HPDE6-E6E7 (cell line): ENCODE measurements around the gene SEC16A.
"Not testable (repeated sequence)": the region's sequence is repeated elsewhere in the genome, so short reads cannot be mapped to it uniquely, and the experiment has no call there.

Experiments used
- DNase-seq: peaks from one replicate; pipeline ENCODE4 v3.0.0; 2011; ENCODE audit warnings: missing footprints; ENCODE audit errors: extremely low spot score

Gene SEC16A

DNA sequence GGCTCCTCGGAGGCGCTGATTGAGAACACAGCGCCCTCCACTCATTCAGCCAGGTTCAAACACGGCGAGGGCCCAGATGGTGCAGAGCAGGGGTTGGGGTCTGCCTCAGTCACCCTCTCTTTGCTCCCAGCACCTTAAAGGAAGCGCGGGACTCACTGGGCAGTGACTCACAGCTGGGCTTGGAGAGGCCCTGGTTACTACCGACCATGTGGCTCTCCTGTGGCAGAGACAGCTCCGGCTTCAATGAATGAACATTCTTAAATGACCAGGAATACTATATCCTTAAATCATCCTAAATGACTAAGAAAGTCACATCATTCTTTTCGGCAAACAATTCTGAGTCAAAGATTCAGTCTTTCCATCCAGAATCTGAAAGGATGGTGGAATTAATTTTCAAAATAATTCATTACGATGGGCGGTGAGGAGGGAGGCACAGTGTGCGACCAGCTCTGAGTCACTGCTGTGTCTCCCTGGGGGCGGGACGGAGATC, 41.6 kb downstream of the SEC16A start:
- DNase-seq: no peak

DNA sequence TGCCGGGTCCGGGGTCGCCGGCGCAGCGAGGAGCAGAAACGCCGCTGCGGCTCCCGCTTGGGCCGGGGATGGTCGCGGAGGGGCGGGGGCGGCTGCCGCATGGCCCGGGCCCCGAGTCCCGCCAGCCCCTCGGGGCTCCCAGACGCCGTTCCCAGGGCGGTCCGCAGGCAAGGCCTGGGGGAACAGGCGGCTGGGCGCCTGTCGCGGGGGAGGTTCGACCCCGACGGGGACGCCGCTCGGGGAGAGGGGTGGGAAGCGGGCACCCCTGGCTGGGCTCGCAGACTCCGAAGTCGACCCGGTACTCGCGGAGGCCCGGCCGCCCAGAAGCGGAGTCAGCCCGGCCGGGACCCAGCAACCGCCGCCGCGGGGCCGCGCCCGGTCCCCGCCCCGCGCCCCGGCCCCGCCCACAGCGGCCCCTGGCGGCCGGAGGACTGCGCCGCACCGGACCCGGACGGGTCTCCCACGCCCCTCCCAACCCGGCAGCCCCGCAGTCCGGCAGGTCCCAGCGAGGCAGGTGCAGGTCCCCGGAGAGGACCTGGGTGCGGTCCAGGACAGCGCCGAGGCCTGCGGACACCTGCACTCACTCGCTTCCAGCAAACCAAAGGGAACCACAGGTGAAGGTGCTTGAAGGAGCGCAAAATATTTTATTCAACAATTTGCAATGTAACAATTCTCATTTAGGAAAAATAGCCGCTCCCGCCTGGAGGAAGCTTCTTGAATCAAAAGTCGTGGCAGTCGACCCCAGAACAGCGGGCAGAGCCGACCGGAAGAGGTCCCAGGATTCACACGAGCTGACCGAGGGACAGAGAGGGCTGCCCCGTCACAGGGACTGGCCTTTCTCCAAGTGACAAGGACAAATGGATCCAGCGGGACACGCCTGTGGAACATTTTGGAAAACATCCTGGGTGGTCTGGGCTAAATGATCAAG, 43.1 kb downstream of the SEC16A start, which contains the start of gene INPP5E:
INPP5E (minus strand) TSS at position 365 of the 928 bp plus-strand sequence. CDS start 426 bp downstream, outside the sequence.
- DNase-seq: peak; percentile 85

DNA sequence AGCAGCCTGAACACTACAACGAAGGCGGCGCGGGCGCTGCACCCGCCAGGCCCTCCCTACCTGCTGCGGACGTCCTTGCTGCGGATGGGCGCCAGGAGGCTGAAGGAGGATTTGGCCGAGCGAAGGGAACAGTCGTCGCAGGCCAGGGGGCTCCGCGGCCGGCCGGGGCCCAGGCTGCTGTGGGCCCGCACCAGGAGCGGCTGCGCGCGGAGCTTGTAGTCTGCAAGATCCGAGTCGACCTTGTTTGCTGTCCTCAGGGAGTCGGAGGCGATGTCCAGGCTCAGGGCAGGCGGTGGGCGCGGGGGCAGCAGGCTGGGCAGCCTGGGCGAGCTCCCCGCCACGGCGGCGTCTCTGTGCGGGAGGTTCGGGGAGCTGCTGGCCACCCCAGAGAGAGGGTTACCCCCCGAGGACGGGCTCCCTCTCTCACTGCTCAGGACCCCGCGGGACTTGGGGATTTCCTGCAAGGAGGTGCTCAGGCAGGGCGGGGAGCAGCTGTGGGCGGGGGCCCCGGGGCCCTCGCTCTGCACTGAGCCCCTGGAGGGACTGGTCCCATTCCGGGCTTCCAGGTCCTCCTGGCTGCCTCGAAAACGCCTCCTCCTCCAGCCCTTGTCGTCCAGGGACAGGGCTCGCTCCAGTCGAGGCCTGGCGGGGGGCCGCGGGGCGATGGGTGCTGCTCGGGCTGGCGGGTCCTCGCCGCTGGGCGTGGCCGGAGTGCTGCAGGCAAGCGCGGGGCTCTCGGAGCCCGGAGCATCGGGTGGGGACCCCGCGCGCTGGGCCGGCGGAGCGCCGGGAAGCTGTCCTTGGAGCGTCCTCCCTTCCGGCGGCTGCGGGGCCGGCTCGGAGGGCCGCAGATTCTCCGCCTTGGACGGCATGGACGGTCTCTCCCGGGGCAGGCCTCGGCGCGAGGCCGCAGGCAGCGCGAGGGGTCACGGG, 44.0 kb downstream of the SEC16A start:
- peak; percentile 29 for DNase-seq

DNA sequence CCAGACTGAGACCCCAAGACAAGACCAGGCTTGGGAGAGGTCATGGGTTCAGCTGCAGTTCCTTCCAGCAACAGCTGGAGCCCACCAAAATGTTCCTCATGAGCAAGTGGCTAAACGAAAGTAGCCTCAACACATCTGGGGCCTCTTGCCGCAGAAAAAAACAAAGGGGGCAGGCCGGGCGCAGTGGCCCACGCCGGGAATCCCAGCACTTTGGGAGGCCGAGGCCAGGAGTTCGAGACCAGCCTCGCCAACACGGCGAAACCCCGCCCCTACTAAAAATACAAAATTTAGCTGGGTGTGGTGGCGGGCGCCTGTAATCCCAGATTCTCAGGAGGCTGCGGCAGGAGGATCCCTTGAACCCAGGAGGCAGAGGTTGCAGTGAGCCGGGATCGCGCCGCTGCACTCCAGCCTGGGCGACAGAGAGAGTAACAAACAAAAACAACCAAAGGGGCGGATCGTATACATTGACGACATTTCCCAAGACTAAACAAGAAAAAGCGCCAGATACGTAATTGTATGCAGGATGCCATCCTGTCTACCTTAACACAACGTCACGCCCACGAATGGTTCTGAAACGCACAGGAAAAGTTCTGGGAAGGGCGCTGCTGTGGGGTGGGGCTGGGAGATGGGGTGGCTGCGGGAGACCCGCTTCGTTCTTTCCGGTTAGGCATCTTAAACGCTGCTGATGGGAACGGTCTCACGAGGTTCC, 44.8 kb downstream of the SEC16A start:
- DNase-seq: no peak

DNA sequence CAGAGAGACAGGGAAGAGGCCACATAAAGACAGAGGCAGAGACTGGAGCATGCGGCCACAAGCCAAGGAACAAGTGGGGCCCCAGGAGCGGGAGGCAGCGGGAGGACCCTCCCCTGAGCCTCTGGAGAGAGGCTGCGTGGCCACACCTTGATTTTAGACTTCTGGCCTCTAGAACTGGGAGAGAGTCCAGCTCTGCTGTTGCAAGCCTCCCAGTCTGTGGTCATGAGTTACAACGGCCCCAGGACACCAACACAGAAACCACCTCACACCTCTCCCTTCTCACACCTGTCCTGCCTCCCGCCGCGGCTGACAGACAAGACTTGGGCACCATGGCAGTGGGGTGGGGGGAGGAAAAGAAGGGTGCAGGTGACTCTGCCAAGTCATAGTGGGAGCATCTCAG, 45.4 kb downstream of the SEC16A start:
- no peak for DNase-seq

DNA sequence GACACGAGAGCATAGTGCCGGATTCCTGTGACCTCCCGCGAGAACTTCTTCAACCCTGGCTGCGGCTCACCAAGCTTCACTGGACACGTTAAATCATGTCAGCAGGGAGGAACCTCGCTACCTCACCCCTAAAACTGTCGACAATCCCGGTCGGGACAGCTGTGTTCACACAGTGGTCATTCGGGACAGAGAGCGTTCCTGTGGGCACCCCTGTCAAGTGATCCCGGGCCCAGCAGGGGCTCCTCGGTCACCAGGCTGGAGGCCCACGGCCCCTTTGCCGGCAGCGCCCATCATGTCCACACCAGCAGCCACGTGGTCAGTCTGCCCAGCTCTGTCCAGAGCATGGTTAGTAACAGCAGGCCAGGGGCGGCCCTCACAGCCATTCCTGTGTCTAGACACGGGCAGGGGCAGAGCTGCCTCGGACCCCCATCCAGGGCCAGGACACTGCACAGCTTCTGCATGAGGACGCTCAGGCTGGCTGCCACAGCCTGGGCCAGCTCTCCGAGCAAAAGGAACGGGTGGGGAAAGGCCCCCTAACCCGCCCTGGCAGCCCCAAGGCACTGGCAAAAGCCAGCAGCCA, 46.7 kb downstream of the SEC16A start:
- no peak for DNase-seq

DNA sequence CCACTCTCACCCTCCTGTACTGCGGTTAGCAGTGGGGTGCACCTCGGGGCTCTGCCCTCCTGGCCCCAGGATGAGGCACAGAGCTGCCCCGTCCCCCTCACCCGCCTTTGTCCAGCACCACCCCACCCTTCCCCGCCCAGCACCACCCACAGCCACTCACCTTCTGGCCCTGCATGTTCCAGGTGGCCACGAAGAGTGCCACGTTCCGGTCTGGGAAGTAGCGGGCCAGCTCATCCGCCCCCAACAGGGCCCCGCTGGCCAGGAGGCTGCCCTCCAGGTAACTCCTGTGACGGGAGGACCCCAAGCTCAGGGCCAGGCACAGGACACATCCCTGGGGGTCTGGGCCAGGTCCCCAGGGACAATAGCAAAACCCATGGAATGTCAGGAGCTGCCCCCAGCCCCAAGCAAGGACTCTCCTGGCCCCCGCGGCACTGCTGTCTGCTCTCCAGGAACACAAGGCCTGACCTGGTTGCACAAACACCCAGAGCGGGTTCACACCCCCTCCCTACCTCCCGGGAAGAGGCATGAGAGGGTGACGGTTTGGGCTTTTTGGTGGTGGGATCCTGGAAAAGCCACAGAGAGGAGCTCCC, 48.2 kb downstream of the SEC16A start:
- no peak for DNase-seq

DNA sequence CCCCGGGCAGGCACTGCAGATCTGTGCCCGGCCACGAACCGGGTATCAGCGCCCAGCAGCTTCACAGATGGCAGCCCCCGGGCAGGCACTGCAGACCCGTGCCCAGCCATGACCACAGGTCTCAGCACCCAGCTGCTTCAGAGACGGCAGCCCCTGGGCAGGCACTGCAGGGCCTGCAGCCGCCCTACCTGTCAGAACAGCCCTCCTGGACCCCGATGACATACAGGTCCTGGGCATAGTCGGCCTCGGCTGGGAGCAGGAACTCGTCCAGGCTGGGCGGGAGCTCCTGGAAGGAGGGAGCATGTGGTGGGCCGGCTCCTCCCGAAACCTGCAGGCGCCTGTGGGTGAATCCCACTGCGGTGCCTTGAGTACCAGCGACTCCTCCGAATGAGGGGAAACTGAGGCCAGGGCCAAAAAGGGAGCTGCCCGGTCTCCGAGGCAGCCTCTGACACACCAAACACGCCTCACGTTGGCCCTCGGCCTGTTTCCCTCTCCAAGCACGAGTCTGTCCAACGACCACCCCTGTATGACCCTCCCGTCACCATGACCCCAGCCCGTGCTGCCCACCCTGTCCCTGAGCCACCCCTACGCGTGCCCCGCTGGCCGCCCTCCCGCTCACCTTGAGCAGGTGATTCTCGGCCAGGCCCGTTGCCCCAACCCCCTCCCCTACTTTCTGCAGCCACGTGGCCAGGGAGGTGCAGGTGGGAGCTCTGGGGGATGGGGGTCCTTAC, 48.8 kb downstream of the SEC16A start:
- DNase-seq: no peak

DNA sequence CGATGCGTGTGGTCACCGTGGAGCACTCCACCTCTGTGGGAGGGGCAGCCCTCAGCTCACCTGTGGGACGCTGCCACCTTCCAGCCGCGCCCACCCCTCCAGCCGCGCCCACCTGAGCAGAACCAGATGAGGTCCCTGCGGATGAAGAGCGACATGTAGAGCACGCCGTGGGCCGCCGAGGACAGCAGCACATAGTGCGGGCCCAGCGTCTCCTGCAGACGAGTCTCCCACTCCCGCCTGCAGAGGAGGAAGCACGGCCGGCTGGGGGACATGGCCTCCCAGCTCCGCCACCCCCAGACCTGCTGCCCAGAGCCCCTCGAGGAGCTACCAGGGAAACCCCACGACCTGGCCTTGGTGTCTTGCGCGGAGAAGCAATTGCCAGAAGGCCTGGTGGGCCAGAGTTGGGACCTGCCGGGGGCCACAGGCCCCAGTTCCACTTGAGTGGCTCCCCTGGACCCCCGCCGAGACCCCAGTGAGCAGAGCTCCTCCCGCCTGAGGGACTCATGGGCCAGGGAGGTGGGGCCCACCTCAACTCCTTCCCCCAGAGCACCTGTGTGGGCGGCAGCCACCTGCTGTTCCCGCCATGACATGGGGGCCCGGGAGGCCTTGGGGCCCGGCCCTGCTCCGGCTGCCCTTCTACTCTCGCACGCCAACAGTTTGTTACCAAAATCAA, 49.7 kb downstream of the SEC16A start:
- DNase-seq: no peak

DNA sequence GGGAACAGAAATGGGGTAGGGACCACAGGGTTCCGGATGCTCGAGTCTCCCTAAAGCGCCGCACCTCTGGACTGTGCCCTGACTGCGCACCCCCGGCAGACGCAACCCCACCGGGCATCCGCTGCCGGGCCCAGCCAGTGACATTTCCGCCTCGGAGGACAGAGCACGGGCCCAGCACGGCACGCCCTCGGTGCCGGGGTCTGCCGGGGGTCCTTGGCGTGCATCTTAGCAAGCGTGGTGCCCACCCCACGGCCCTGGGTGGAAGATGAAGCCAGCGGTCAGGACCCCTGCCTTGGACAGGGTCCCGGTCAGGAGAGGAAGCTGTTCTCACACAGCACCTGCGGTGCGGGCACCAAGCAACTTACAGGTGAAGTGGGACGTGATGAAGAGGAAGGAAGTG, 50.2 kb downstream of the SEC16A start:
- no peak for DNase-seq

DNA sequence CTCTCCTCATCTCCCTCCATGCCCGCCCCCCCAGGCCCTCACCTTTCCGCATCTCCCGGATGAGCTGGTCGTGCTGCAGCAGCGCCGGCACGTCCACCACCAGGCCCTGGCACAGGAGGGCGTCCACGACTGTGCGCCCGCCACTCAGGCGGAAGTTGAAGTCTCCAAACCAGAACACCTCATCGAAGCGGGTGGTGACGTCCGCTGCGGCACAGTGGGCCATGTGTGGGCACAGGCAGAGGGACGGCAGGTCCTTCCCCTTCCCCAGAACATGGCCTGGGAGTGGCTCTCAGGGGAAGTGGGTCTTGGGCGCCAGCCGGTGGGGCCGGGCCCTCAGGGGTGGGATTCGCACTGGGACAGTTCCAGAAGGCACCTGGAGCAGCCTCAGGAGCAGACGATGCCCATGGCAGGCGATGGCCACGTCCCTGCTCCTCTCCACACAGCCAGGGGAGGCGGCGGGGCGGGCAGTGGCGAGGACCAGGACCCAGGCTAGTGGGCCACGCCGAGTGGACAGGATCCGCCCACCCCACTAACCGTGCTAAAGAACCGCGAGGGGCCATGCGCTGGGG, 51.0 kb downstream of the SEC16A start:
- no peak for DNase-seq

DNA sequence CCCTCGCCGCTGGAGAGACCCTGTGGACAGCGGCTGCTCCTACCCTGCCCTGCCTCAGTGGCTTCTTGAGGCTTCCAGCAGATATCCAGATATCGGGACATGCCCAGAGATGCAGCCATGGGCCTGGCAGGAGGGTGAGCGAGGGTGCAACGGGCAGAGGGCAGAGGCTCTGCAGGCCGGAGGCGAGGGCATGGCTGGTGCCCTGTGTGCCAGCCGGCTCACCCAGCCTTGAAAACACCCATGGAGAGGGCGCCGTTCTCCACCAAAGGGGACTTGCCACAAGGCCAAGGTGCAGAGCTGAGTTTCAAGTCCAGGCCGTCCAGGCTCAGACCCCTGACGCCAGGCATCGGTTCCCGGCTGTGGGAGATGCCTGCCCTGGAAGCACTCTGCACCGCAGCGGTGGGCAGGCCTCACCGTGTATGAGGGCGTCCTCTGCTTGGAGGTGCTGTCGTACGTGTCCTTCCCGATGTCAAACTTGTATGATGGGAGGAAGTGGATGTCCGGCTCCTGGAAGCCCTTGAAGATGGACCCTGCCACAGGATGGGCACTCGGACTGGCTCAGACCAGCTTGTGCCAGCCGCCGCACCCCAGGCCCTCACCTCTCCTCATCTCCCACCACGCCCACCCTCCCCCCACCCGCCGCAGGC, 52.1 kb downstream of the SEC16A start:
- DNase-seq: no peak

DNA sequence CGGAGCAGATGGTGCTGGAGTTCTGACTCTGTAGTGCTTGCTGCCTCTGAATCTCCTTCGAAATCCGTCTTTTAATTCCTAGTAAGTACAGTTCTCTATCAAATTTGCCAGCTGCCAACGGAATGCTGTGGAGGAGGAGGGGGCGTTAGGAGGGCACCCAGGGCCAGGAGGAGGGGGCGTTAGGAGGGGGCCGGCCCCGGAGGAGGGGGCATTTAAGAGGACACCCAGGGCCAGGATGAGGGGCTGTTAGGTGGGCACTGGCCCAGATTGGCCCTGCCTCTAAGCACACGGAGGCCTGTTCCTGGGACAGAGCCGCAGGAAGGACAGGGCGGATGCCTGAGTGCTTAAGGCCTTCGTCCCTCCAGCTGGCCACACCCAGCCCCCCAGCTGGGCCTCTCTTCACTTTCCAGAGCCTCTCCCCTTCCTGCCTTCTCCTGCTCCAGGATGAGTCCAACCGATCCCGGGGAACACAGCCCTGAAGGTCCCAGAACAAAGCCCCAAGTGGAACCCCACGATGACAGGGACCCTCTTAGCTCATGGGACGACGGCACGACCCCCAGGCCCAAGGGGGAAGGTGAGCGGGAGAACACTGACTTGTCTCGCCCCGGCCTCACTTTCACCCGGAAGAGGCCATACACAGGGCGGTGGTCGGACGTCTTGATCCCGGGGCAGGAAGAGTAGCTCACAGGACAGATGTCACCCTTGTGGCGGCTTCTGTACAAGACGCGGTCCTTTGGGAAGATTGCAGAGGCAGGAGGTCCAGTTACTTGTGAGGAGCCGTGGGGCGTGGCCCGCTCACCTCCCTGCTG, 53.0 kb downstream of the SEC16A start:
- no peak for DNase-seq

DNA sequence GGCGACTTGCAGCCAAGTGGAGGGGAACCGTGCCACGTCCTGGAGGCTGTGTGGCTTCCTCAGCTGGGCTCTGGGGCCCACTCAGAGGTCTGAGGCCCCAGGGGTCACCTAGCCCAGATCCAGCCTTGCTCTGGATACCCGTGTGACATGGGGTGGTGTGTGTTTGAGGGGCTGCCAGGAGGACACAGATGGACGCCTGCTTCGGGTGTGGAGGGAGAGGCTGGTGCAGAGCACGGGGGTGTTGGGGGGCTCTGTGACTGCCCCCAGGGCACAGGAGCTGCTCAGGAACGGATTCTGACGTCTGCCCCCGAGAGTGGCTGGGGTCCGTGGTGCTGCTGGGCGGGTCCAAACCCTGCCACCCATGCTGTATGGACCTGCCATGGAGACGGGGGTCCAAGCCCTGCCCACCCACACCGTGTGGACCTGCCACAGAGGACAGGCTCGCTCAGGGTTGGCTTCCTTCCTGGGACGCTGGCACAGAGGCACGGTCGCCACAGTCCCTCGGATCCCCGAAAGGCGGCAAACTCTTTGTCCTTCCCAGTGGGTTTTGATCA, 53.7 kb downstream of the SEC16A start:
- no peak for DNase-seq

DNA sequence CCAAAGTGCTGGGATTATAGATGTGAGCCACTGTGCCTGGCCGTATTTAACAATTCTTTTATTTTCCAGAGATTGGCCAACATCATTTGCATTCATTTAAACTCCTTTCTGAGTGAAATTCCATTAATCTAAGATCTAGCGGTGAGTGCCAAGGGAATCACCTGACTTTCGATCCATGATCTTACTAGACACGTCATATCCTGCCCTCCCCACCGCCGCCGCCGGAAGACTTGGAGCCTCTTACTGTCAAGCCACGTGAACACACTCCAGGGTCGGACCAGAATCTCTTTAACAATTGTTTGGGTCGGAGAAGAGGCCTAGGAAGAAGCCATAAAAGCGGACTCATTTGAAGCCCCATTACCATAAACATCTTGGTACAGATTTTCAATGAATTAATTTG, 56.1 kb downstream of the SEC16A start:
- no peak for DNase-seq

DNA sequence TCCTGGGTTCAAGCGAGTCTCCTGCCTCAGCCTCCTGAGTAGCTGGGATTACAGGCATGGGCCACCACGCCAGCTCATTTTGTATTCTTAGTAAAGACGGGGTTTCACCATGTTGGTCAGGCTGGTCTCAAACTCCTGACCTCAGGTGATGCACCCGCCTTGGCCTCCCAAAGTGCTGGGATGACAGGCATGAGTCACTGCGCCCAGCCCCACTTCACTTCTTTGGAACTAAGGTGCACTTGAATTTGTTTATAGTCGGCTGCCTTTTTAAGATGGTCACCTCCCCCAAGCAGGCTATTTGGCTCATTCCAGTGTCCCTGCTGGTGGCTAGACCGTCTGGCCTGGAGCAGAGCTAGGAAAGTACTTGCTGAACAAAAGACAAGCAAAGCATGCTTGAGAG, 57.5 kb downstream of the SEC16A start:
- not testable (repeated sequence) for DNase-seq

DNA sequence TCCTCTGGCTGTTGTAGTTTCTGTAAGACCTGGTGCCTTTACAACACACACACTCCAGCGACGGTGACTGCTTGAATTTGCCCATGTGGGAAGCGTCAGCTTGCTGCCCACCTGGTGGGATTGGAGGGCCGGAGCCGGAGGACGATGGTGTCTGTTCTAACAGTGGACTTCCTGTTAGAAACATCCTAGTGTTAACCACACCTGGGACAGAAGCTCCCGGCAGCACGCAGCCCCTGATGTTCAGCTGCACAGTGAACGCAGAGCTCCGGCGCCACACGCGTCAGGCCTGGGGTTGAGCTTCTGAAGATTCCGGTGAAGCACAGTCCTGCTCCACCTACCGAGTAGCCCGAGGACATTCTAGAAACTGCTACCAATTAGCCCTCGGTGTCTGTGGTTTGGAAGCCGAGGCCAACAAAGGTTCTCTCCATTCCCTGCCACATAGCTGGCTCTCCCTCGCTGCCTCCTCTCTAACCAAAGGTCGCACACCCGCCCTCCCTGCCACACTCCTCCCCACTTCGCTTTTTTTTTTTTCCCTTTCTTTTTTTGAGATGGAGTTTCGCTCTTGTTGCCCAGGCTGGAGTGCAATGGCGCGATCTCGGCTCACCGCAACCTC, 58.0 kb downstream of the SEC16A start:
- DNase-seq: no peak
